Activated naive CD8-positive, alpha-beta T cell treated with anti-CD3 and anti-CD28 coated beads, Interleukin-2, amount 50 U/mL, for 24 hours (primary cell): ENCODE results near the gene PXN.

Experiments used
- ATAC-seq: fragments of 150-1000 bp; cut with Tn5 transposase; one replicate; pipeline ENCODE4 v1.10.0; 2021
- DNase-seq: peaks from one replicate; pipeline ENCODE4 v3.0.0; 2021
- H3K27ac Mint-ChIP-seq: one replicate; pipeline ENCODE4 v1.8.0; 2021; ENCODE audit warnings: mild to moderate bottlenecking, mixed read lengths
- H3K27me3 Mint-ChIP-seq: one replicate; pipeline ENCODE4 v1.8.0; 2021; ENCODE audit warnings: mixed read lengths
- H3K36me3 Mint-ChIP-seq: one replicate; pipeline ENCODE4 v1.8.0; 2021; ENCODE audit warnings: low read depth, mixed read lengths
- H3K4me1 Mint-ChIP-seq: one replicate; pipeline ENCODE4 v1.8.0; 2021; ENCODE audit warnings: mixed read lengths
- H3K4me3 Mint-ChIP-seq: one replicate; pipeline ENCODE4 v1.8.0; 2021; ENCODE audit warnings: mild to moderate bottlenecking, moderate library complexity, mixed read lengths
- H3K9me3 Mint-ChIP-seq: one replicate; pipeline ENCODE4 v1.8.0; 2021; ENCODE audit warnings: mixed read lengths

Gene PXN

GRCh38 chr12:120228041-120228290 lies 37.6 kb downstream of the PXN start:
- Mint-ChIP-seq H3K4me1 (peaks cover 79% of the 10 kb centered on the region), H3K4me3 (no peak overlapping the region), H3K36me3 (no peaks in the 10 kb centered on the region), H3K27me3 (no peaks in the 10 kb centered on the region), H3K9me3 (no peaks in the 10 kb centered on the region), H3K27ac (peak overlapping the region; percentile 47)
- ATAC-seq (no peak), DNase-seq (no peak)

- no peak for DNase-seq
- peaks cover 74% of the 10 kb centered on the region for H3K4me1 Mint-ChIP-seq
- H3K4me3 Mint-ChIP-seq: no peak overlapping the region
- no peak overlapping the region for H3K27ac Mint-ChIP-seq
- H3K36me3 Mint-ChIP-seq: no peaks in the 10 kb centered on the region
- no peaks in the 10 kb centered on the region for H3K27me3 Mint-ChIP-seq
- no peak for ATAC-seq
- no peaks in the 10 kb centered on the region for H3K9me3 Mint-ChIP-seq
These were observed 38.1 kb downstream of the PXN start for GRCh38 chr12:120227233-120228040.

- Mint-ChIP-seq H3K4me1 (peaks cover 60% of the 10 kb centered on the region), H3K9me3 (no peaks in the 10 kb centered on the region), H3K27me3 (no peaks in the 10 kb centered on the region), H3K36me3 (no peaks in the 10 kb centered on the region), H3K27ac (peak overlapping the region; percentile 57), H3K4me3 (peak overlapping the region; percentile 45)
- no peak for DNase-seq
- ATAC-seq: no peak
These were observed 39.5 kb downstream of the PXN start for GRCh38 chr12:120225852-120226640.

GRCh38 chr12:120225200-120225558 lies 40.4 kb downstream of the PXN start:
- peak overlapping the region; percentile 7 for H3K4me3 Mint-ChIP-seq
- ATAC-seq (no peak), DNase-seq (no peak)
- H3K27me3 Mint-ChIP-seq: no peaks in the 10 kb centered on the region
- peaks cover 51% of the 10 kb centered on the region for H3K4me1 Mint-ChIP-seq
- H3K36me3 Mint-ChIP-seq: no peaks in the 10 kb centered on the region
- H3K27ac Mint-ChIP-seq: peak overlapping the region; percentile 57
- no peaks in the 10 kb centered on the region for H3K9me3 Mint-ChIP-seq

- H3K27ac Mint-ChIP-seq: no peak overlapping the region
- H3K27me3 Mint-ChIP-seq: no peaks in the 10 kb centered on the region
- H3K9me3 Mint-ChIP-seq: no peaks in the 10 kb centered on the region
- DNase-seq (no peak), ATAC-seq (no peak)
- H3K4me1 Mint-ChIP-seq: peaks cover 45% of the 10 kb centered on the region
- H3K36me3 Mint-ChIP-seq: no peaks in the 10 kb centered on the region
- H3K4me3 Mint-ChIP-seq: no peak overlapping the region
These were observed 41.0 kb downstream of the PXN start for GRCh38 chr12:120224304-120225199.

GRCh38 chr12:120223458-120224303 lies 41.8 kb downstream of the PXN start:
- H3K27me3 Mint-ChIP-seq: no peaks in the 10 kb centered on the region
- peaks cover 36% of the 10 kb centered on the region for H3K4me1 Mint-ChIP-seq
- ATAC-seq (no peak), DNase-seq (no peak)
- H3K9me3 Mint-ChIP-seq: no peaks in the 10 kb centered on the region
- no peak overlapping the region for H3K27ac Mint-ChIP-seq
- H3K36me3 Mint-ChIP-seq: peaks cover under 1% of the 10 kb centered on the region
- H3K4me3 Mint-ChIP-seq: no peak overlapping the region

- no peaks in the 10 kb centered on the region for H3K9me3 Mint-ChIP-seq
- no peak for DNase-seq
These were observed 43.2 kb downstream of the PXN start for GRCh38 chr12:120222288-120222832.

GRCh38 chr12:120221576-120221900 lies 44.0 kb downstream of the PXN start:
- Mint-ChIP-seq H3K9me3 (no peaks in the 10 kb centered on the region), H3K27ac (no peak overlapping the region), H3K36me3 (peaks cover 2% of the 10 kb centered on the region), H3K4me3 (no peak overlapping the region), H3K27me3 (no peaks in the 10 kb centered on the region), H3K4me1 (peaks cover 19% of the 10 kb centered on the region)
- ATAC-seq (no peak), DNase-seq (no peak)

More at GRCh38 chr12:120222288-120222832, 43.2 kb downstream of the PXN start:
- peaks cover 2% of the 10 kb centered on the region for H3K36me3 Mint-ChIP-seq
- H3K27ac Mint-ChIP-seq: no peak overlapping the region
- no peak overlapping the region for H3K4me3 Mint-ChIP-seq
- peaks cover 24% of the 10 kb centered on the region for H3K4me1 Mint-ChIP-seq
- ATAC-seq: no peak
- no peaks in the 10 kb centered on the region for H3K27me3 Mint-ChIP-seq

DNA sequence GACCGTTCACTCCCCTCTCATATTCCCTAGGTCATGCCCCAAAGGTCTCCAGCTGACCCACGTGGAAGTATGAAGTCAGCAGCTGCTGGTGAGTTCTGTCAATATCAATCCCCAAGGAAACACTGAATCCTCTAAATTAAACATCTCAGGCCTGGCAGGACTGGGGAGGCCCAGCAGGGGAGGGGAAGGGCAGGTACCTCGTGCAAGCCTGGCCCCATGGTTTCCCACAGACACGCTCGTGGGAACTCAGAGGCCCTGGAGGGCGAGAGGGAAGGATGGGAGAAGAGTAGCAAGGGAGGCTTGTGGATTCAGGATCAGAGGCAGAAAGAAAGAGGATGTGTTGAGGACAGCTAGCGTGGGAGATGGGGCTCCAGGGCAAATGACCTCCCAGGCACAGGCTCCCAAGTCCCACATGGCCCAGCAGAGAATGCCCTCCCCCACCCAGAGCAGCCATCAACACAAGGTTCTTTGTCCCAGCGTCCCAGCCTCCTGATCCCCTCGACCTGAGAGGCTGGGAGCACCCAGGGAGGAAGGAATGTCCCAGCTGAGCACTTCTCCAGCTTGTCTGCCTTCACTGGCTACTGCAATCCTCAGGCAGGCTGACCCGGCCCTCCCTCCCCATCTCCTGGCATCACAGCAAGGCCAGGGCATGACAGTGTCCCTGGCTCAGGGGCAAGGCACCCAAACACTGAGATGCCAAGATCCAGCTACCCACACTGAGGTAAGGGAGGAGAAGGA lies 44.5 kb downstream of the PXN start:
- Mint-ChIP-seq H3K4me1 (peaks cover 14% of the 10 kb centered on the region), H3K27ac (no peak overlapping the region), H3K4me3 (no peak overlapping the region), H3K36me3 (peaks cover 3% of the 10 kb centered on the region), H3K9me3 (no peaks in the 10 kb centered on the region), H3K27me3 (no peaks in the 10 kb centered on the region)
- no peak for DNase-seq
- ATAC-seq: no peak

- no peaks in the 10 kb centered on the region for H3K9me3 Mint-ChIP-seq
- H3K27me3 Mint-ChIP-seq: no peaks in the 10 kb centered on the region
- H3K27ac Mint-ChIP-seq: no peak overlapping the region
- no peak overlapping the region for H3K4me3 Mint-ChIP-seq
- no peaks in the 10 kb centered on the region for H3K4me1 Mint-ChIP-seq
- DNase-seq (no peak), ATAC-seq (peak; percentile 12)
- peaks cover 4% of the 10 kb centered on the region for H3K36me3 Mint-ChIP-seq
These were observed 46.6 kb downstream of the PXN start for GRCh38 chr12:120218680-120219606.

DNA sequence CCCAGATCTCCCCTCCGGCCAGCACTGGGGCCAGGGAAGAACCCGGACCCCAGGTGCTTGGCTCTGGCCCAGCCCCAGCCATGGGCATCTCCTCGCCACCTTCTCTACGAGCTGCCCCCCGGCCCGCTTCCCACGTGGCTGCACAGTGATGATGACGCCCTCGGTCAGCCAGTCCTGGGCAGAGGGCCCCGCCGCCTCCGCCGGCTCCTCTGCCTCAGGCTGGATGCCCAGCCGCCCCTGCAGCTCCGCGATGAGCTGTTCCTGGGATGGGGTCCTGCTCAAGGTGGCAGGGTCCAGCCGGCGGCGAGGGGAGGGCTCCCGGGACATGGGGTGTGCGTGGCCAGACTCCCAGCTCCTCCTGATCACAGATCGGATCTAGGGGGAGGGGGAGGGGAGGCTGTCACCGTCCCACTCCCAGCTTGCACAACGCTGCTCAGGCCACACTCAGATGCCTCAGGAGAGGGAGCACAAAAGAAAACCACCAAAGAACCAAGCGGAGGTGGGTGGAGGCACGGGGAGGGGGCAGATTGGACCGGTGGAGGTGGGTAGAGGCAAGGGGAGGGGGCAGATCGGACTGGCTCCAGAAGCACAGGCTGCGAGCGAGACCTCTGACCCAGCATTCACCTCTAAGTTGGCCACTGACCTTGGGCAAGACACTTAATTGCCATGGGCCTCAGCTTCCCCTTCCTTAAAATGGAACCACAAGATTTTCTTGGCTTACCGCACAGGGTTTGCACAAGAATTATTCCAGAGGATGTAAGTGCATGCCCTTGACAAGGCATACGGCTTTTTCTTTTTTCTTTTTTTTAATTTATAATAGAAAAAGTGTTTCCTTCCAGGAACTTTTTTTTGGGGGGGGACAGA lies 48.6 kb downstream of the PXN start:
- Mint-ChIP-seq H3K36me3 (peaks cover 4% of the 10 kb centered on the region), H3K4me1 (no peaks in the 10 kb centered on the region), H3K4me3 (no peak overlapping the region), H3K27me3 (no peaks in the 10 kb centered on the region), H3K9me3 (no peaks in the 10 kb centered on the region), H3K27ac (no peak overlapping the region)
- DNase-seq: no peak
- no peak for ATAC-seq
